Heart left ventricle (tissue), 16 donors: ENCODE measurements around the gene DRD2. TPM values are rescaled to one million over a fixed set of nuclear protein-coding genes. Genes with fewer than 3 reads are reported as not detected.

Experiments
- ATAC-seq, 4 donors: fragments of 200-7000 bp; cut with Tn5 transposase; one replicate each; pipeline ENCODE4 v1.9.1; 2020 to 2022; ENCODE audit warnings: moderate library complexity in 4 of 4, mild to moderate bottlenecking in 3 of 4, moderate number of reproducible peaks in 1 of 4
- DNase-seq, 5 donors: peaks; one replicate each; pipeline ENCODE4 v3.0.0-alpha.2; 2020
- H3K27ac ChIP-seq, 12 donors: fragments of 200-600 bp; sonication (generic) in 4 of 12; one replicate each; pipeline versions ENCODE4 v1.5.0 to v1.8.0; 2016 to 2022; ENCODE audit warnings: mild to moderate bottlenecking in 2 of 12
- H3K27me3 ChIP-seq, 9 donors: fragments of 200-600 bp; sonication (generic) in 2 of 9; one replicate each; pipeline versions ENCODE4 v1.5.1 to v1.8.0; 2016 to 2022; ENCODE audit warnings: mild to moderate bottlenecking in 3 of 9
- H3K36me3 ChIP-seq, 9 donors: fragments of 200-600 bp; sonication (generic) in 2 of 9; one replicate each; pipeline versions ENCODE4 v1.5.0 to v1.8.0; 2018 to 2022; ENCODE audit warnings: mild to moderate bottlenecking in 2 of 9
- H3K4me1 ChIP-seq, 12 donors: fragments of 200-600 bp; sonication (generic) in 4 of 12; one replicate each; pipeline versions ENCODE4 v1.5.0 to v1.8.0; 2016 to 2022; ENCODE audit warnings: mild to moderate bottlenecking in 3 of 12
- H3K4me3 ChIP-seq, 12 donors: fragments of 200-600 bp; sonication (generic) in 4 of 12; one replicate each; pipeline versions ENCODE4 v1.5.0 to v1.8.0; 2017 to 2022; ENCODE audit warnings: mild to moderate bottlenecking in 9 of 12, moderate library complexity in 4 of 12
- H3K9me3 ChIP-seq, 12 donors: fragments of 200-600 bp; sonication (generic) in 4 of 12; one replicate each; pipeline versions ENCODE4 v1.5.0 to v1.8.0; 2016 to 2022; ENCODE audit warnings: mild to moderate bottlenecking in 1 of 12
- POLR2A ChIP-seq, 2 donors: fragments of 450-650 bp; IDR thresholded peaks; one replicate each; pipeline ENCODE4 v1.6.1; 2017; ENCODE audit warnings: antibody characterized with exemption in 2 of 2, mild to moderate bottlenecking in 2 of 2, moderate library complexity in 2 of 2
- WGBS, 4 donors: extraction: QIAGEN DNeasy Blood & Tissue Kit in 2 of 4; methylation state at CpG; one replicate each; pipeline versions ENCODE4 v1.1.5 to v1.1.7; 2013 to 2018; 5-methylcytosine and 5-hydroxymethylcytosine counted together
- intact Hi-C, 10 donors: fragments of 100-400 bp; cut with DNase I; formaldehyde crosslinking; loops; one replicate each; pipeline versions ENCODE4 v1.11.1 to v1.14.2; 2022
- polyA plus RNA-seq, 2 donors: library from polyadenylated mRNA; stranded (reverse); fragments of 200-250 nt; gene quantifications; one replicate each; pipeline ENCODE4 v1.2.3, GENCODE V29; 2013
- total RNA-seq, 9 donors: library from RNA; depleted of rRNA in 2 of 9; stranded (reverse); fragments of >200 nt in 2 of 9; fragmentation: NEBNext Ultra II Directional in 3 of 9; extraction: Animal tissue kit (Norgen Biotek cat#: 25700) in 3 of 9; gene quantifications; one replicate each; pipeline versions ENCODE4 v1.1.0 to v1.2.4, GENCODE V29; 2016 to 2023
- TF ChIP-seq, protein P1 (sequence below), 12 donors: fragments of 200-600 bp; sonication (generic) in 4 of 12; IDR thresholded peaks; one replicate each; pipeline versions ENCODE4 v1.5.0 to v1.8.0; 2018 to 2022; ENCODE audit warnings: antibody characterized with exemption in 12 of 12, mild to moderate bottlenecking in 5 of 12
- donor health status: ischemic (EF 13 %, LVEDD 7.1; RV severe dilation, severe dysfunction).
- donor health status: healthy with polysubstance abuse.
- donor health status: DM: no; HTN: yes; CAD: no.
- donor health status: DM: no; HTN: no; CAD: no.
- donor health status: ischemic (EF 25% LVEDD 6.9; RV normal size, moderate dysfunction).
- donor health status: ischemic (EF 25% LVEDD 5.7; RV mildly dilated, moderate dysfunction).
- donor health status: healthy.
- donor health status: DM: yes; HTN: yes; CAD: no.
- donor health status: ischemic (EF 35%, LVEDD 5.7; RV mildly dilated, moderate dysfunction).
- donor health status: nonischemic (EF 11% LVEDD 7.7; RV severe dilation, severe dysfunction).
- donor health status: DM: yes; HTN: yes; CAD: no.
- donor health status: PGD.
- donor health status: ischemic (EF 29% LVEDD 5.4; RV normal size, mild dysfunction).
- donor health status: nonischemic (EF 23%, LVEDD 6.1; RV moderate dilation, normal function).

DRD2 gene
- total and polyA plus RNA-seq, 11 donors = 0.12 to 0.14 TPM; not detected in 9

- TF ChIP-seq POLR2A (IDR thresholded peaks at IDR 0.05) = no peak
- TF ChIP-seq, protein P1, sequence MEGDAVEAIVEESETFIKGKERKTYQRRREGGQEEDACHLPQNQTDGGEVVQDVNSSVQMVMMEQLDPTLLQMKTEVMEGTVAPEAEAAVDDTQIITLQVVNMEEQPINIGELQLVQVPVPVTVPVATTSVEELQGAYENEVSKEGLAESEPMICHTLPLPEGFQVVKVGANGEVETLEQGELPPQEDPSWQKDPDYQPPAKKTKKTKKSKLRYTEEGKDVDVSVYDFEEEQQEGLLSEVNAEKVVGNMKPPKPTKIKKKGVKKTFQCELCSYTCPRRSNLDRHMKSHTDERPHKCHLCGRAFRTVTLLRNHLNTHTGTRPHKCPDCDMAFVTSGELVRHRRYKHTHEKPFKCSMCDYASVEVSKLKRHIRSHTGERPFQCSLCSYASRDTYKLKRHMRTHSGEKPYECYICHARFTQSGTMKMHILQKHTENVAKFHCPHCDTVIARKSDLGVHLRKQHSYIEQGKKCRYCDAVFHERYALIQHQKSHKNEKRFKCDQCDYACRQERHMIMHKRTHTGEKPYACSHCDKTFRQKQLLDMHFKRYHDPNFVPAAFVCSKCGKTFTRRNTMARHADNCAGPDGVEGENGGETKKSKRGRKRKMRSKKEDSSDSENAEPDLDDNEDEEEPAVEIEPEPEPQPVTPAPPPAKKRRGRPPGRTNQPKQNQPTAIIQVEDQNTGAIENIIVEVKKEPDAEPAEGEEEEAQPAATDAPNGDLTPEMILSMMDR (IDR thresholded peaks at IDR 0.05) = no peak
- intact Hi-C loops = no loop called here
- DNase-seq = no peak
- 57 to 83% (median 81%) methylated on average over 2 of the region's 2 CpGs for WGBS, 4 donors
- Histone ChIP-seq H3K9me3 (no peaks in the 10 kb centered on the region), H3K36me3 (no peaks in the 10 kb centered on the region), H3K4me3 (no peak overlapping the region), H3K27ac (no peak overlapping the region), H3K27me3 (peaks cover 0 to 40% (median 0%) of the 10 kb centered on the region in 9 donors), H3K4me1 (no peaks in the 10 kb centered on the region)
- ATAC-seq = no peak
Measured at GRCh38 chr11:113464416-113464815, 10.8 kb downstream of the DRD2 start.

DNA sequence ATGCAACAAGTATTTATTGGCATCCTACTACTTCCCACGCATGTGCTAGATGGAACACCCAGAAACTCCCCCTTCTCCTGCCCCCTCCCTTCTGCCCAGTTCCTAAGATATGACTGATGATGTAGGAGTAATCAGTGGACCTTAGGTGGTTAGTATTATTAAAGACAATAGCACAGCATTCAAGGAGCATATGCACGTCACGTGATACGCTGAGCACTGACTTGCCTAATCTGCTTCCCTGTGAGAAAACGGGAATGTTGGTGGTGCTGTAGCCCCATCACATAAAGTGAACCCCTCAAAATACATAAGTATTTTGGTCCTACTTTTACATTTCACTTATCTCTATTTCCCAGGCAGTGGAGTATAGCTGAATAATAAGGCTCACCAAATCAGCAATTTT, 12.4 kb downstream of the DRD2 start:
- TF ChIP-seq POLR2A (IDR thresholded peaks at IDR 0.05) = no peak
- TF ChIP-seq, protein P1 (IDR thresholded peaks at IDR 0.05) = no peak
- intact Hi-C loops = no loop called here
- WGBS, 4 donors = 81 to 87% (median 85%) methylated on average over 5 of the region's 5 CpGs
- Histone ChIP-seq H3K27me3 (peaks cover 0 to 34% (median 0%) of the 10 kb centered on the region in 9 donors), H3K27ac (no peak overlapping the region), H3K4me3 (no peak overlapping the region), H3K4me1 (no peaks in the 10 kb centered on the region), H3K9me3 (no peaks in the 10 kb centered on the region), H3K36me3 (no peaks in the 10 kb centered on the region)
- no peak for ATAC-seq
- DNase-seq = no peak

DNA sequence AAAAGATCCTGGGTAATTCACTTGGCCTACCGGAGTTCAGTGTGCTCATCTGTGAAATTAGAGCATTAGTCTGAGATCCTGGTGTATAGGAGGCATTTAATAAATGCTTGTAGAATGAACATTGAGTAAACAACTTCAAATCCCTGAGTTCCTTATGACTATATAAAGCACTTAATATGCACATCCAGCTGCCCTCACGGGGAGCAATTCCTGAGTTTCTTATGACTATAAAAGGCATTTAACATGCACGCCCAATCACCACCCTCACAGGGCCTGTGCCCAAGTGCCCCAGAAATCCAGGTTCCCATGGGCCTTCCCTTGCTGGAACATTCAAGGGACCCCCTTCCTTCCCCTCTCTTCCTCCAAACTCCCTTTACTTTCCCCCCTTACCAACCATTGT, 13.6 kb downstream of the DRD2 start:
- H3K27me3 ChIP-seq = peaks cover 0 to 34% (median 0%) of the 10 kb centered on the region in 9 donors
- TF ChIP-seq POLR2A (IDR thresholded peaks at IDR 0.05) = no peak
- TF ChIP-seq, protein P1 (IDR thresholded peaks at IDR 0.05) = no peak

GRCh38 chr11:113460469-113460868, 14.7 kb downstream of the DRD2 start:
- H3K36me3 ChIP-seq = no peaks in the 10 kb centered on the region
- no peak for DNase-seq
- TF ChIP-seq, protein P1 (IDR thresholded peaks at IDR 0.05) = no peak
- TF ChIP-seq POLR2A (IDR thresholded peaks at IDR 0.05) = no peak
- no peaks in the 10 kb centered on the region for H3K4me1 ChIP-seq
- H3K27me3 ChIP-seq = peaks cover 0 to 28% (median 0%) of the 10 kb centered on the region in 9 donors
- ATAC-seq = peak in 1 of 4 donors; percentile 19
- 60 to 68% (median 67%) methylated on average over 3 of the region's 3 CpGs for WGBS, 4 donors
- H3K27ac ChIP-seq = no peak overlapping the region
- H3K9me3 ChIP-seq = no peaks in the 10 kb centered on the region
- no peak overlapping the region for H3K4me3 ChIP-seq
- intact Hi-C loops = no loop called here

More for the DNA sequence above, 13.6 kb downstream of the DRD2 start:
- 75 to 82% (median 77%) methylated on average over 3 of the region's 3 CpGs for WGBS, 4 donors
- intact Hi-C loops = no loop called here
- DNase-seq = no peak
- no peak overlapping the region for H3K27ac ChIP-seq
- no peaks in the 10 kb centered on the region for H3K4me1 ChIP-seq
- no peaks in the 10 kb centered on the region for H3K9me3 ChIP-seq
- ATAC-seq = no peak
- no peaks in the 10 kb centered on the region for H3K36me3 ChIP-seq
- no peak overlapping the region for H3K4me3 ChIP-seq
